Esophagus squamous epithelium (tissue), 5 donors: ENCODE results near the gene MSL3B. TPM values are rescaled to one million over a fixed set of nuclear protein-coding genes. Genes with fewer than 3 reads are reported as not detected.

Source experiments
- DNase-seq: peaks from one replicate; lab custom pipeline; 2025; lab: John Stamatoyannopoulos, UW
- H3K27ac ChIP-seq, 4 donors: fragments of 200-600 bp; sonication (generic); one replicate each; pipeline ENCODE4 v1.5.1; 2016 to 2019; ENCODE audit warnings: mild to moderate bottlenecking in 1 of 4
- H3K27me3 ChIP-seq, 4 donors: fragments of 200-600 bp; sonication (generic); 1 replicate in 3 of 4; 2 replicates in 1 of 4; pipeline versions ENCODE4 v1.5.1 to v1.6.0; 2017 to 2021; ENCODE audit warnings: antibody characterized with exemption in 1 of 4
- H3K36me3 ChIP-seq, 3 donors: fragments of 200-600 bp; sonication (generic); one replicate each; pipeline ENCODE4 v1.5.1; 2016 to 2019
- H3K4me1 ChIP-seq, 3 donors: fragments of 200-600 bp; sonication (generic); one replicate each; pipeline ENCODE4 v1.5.1; 2017 to 2019
- H3K4me3 ChIP-seq, 4 donors: fragments of 200-600 bp; sonication (generic); 1 replicate in 3 of 4; 2 replicates in 1 of 4; pipeline ENCODE4 v1.5.1; 2016 to 2019; ENCODE audit warnings: mild to moderate bottlenecking in 2 of 4, moderate library complexity in 1 of 4
- H3K9me3 ChIP-seq, 3 donors: fragments of 200-600 bp; sonication (generic); one replicate each; pipeline ENCODE4 v1.5.1; 2016 to 2019
- POLR2A ChIP-seq, 4 donors: fragments of 450-650 bp; IDR thresholded peaks; one replicate each; pipeline ENCODE4 v1.6.1; 2017; ENCODE audit warnings: antibody characterized with exemption in 4 of 4, mild to moderate bottlenecking in 4 of 4, moderate library complexity in 3 of 4
- WGBS, 2 donors: methylation state at CpG; one replicate each; pipeline ENCODE4 v1.1.5; 2018; 5-methylcytosine and 5-hydroxymethylcytosine counted together
- intact Hi-C: fragments of 100-400 bp; cut with DNase I; formaldehyde crosslinking; loops from one replicate; pipeline ENCODE4 v1.15.0; 2022
- total RNA-seq, 4 donors: library from RNA; depleted of rRNA; stranded (reverse); fragments of >200 nt; gene quantifications; one replicate each; pipeline ENCODE4 v1.1.0, GENCODE V29; 2016
- TF ChIP-seq, protein P1 (sequence below), 6 experiments: fragments of 450-650 bp in 4 of 6; fragments of 200-600 bp in 2 of 6; sonication (generic) in 2 of 6; IDR thresholded peaks; one replicate each; pipeline ENCODE4 v1.5.1; 2016 to 2019; ENCODE audit warnings: antibody characterized with exemption in 6 of 6, mild to moderate bottlenecking in 4 of 6, moderate library complexity in 4 of 6
- donor health status: DM: yes; HTN: yes; CAD: no.

MSL3B gene

DNA sequence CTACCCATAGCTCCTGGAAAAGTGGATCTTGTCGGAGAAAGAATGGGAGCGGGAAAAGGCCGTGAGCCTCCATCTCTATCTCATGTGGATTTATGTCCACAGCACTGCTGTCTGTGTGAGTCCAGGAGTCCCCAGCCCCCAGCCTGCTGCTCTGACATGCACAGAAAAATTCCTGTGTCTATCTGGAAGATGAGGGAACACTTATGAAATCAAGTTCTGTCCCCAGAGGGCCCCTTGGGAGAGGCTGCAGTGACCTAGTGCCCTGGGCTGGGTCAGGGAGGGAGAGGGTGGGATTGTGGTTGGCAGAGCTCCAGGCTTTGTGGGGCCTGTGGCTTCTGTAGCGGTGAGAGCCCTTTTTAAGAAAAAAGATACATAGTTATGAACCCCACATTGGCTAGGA, 51.4 kb downstream of the MSL3B start:
- Histone ChIP-seq H3K36me3 (no peaks in the 10 kb centered on the region), H3K27me3 (peaks cover 0 to 1% (median 0%) of the 10 kb centered on the region in 4 donors), H3K4me3 (no peak overlapping the region), H3K4me1 (no peaks in the 10 kb centered on the region), H3K9me3 (no peaks in the 10 kb centered on the region), H3K27ac (no peak overlapping the region)
- intact Hi-C loops = no loop called here
- TF ChIP-seq POLR2A (IDR thresholded peaks at IDR 0.05) = no peak
- TF ChIP-seq, protein P1, sequence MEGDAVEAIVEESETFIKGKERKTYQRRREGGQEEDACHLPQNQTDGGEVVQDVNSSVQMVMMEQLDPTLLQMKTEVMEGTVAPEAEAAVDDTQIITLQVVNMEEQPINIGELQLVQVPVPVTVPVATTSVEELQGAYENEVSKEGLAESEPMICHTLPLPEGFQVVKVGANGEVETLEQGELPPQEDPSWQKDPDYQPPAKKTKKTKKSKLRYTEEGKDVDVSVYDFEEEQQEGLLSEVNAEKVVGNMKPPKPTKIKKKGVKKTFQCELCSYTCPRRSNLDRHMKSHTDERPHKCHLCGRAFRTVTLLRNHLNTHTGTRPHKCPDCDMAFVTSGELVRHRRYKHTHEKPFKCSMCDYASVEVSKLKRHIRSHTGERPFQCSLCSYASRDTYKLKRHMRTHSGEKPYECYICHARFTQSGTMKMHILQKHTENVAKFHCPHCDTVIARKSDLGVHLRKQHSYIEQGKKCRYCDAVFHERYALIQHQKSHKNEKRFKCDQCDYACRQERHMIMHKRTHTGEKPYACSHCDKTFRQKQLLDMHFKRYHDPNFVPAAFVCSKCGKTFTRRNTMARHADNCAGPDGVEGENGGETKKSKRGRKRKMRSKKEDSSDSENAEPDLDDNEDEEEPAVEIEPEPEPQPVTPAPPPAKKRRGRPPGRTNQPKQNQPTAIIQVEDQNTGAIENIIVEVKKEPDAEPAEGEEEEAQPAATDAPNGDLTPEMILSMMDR (IDR thresholded peaks at IDR 0.05) = no peak
- DNase-seq = no peak
- WGBS, 2 donors = 70 to 88% methylated on average over 4 of the region's 4 CpGs

DNA sequence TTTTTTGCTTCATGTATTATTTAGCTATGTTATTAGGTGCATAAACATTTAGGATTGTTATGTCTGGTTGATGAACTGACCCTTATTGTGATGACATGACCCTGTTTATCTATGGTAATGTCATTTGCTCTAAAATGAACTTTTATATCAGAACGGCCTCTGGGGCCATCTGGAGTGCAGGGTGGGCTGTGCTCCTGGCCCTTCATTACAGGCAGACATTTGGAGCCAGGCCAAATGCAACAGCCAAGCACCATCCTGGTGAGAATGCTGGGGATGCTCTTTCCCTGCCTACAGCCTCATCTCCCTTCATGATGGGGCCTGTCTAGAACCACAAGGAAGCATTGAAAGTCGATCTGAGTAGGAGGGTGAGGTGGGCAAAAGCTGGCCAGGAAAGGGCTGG, 51.9 kb downstream of the MSL3B start:
- intact Hi-C loops = no loop called here
- no peak for TF ChIP-seq POLR2A (IDR thresholded peaks at IDR 0.05)
- 33 to 36% methylated on average over 2 of the region's 2 CpGs for WGBS, 2 donors
- H3K27me3 ChIP-seq = peaks cover 0 to 6% (median 0%) of the 10 kb centered on the region in 4 donors
- H3K27ac ChIP-seq = no peak overlapping the region
- no peaks in the 10 kb centered on the region for H3K36me3 ChIP-seq
- no peak overlapping the region for H3K4me3 ChIP-seq
- H3K4me1 ChIP-seq = no peaks in the 10 kb centered on the region
- no peaks in the 10 kb centered on the region for H3K9me3 ChIP-seq
- no peak for DNase-seq

- Histone ChIP-seq H3K4me1 (no peaks in the 10 kb centered on the region), H3K4me3 (no peak overlapping the region), H3K9me3 (no peaks in the 10 kb centered on the region), H3K36me3 (no peaks in the 10 kb centered on the region), H3K27me3 (peaks cover 0 to 10% (median 0%) of the 10 kb centered on the region in 4 donors), H3K27ac (no peak overlapping the region)
- DNase-seq = no peak
- WGBS, 2 donors = 78 to 83% methylated on average over 6 of the region's 6 CpGs
- intact Hi-C loops = no loop called here
- no peak for TF ChIP-seq POLR2A (IDR thresholded peaks at IDR 0.05)
- TF ChIP-seq, protein P1 (IDR thresholded peaks at IDR 0.05) = no peak
Observed at GRCh38 chr2:233815861-233816260, 52.3 kb downstream of the MSL3B start.

Other genes starting within 250 kb of the MSL3B start
- 10 to 100 TPM; 12.4 to 45.0 (median 23.9) TPM for gene UGT1A10, start 231.9 kb downstream of the MSL3B start, total RNA-seq
- 1 to 10 TPM in 2 of 4 donors, under 1 TPM in 2; 0.49 to 1.7 (median 1.2) TPM for gene UGT1A9, start 196.5 kb downstream of the MSL3B start, total RNA-seq
- gene UGT1A7, start 186.5 kb downstream of the MSL3B start, total RNA-seq = 100 to 1,000 TPM in 1 of 4 donors, 10 to 100 TPM in 3; 28.1 to 145 (median 78.5) TPM
- gene UGT1A6, start 175.5 kb downstream of the MSL3B start, total RNA-seq = 10 to 100 TPM; 30.8 to 67.1 (median 61.3) TPM
- gene UGT1A5, start 155.5 kb downstream of the MSL3B start, total RNA-seq = 1 to 10 TPM in 3 of 4 donors, under 1 TPM in 1; 0.67 to 9.7 (median 5.8) TPM
- gene UGT1A4, start 149.7 kb downstream of the MSL3B start, total RNA-seq = 1 to 10 TPM; 1.1 to 7.4 (median 3.4) TPM
- 1 to 10 TPM; 2.8 to 7.6 (median 3.4) TPM for gene UGT1A3, start 139.3 kb downstream of the MSL3B start, total RNA-seq
- gene UGT1A1, start 108.1 kb downstream of the MSL3B start, total RNA-seq = 1 to 10 TPM; 2.3 to 7.1 (median 3.4) TPM
- gene MROH2A, start 90.1 kb downstream of the MSL3B start, total RNA-seq = 1 to 10 TPM in 1 of 4 donors, under 1 TPM in 3; under 0.01 to 2.1 (median 0.57) TPM
- gene HJURP, start 13.9 kb downstream of the MSL3B start, total RNA-seq = 1 to 10 TPM; 5.1 to 8.5 (median 5.8) TPM
- gene TRPM8, start 49.0 kb upstream of the MSL3B start, total RNA-seq = not detected
- gene SPP2, start 182.3 kb upstream of the MSL3B start, total RNA-seq = not detected